Forelimb muscle (tissue), 1 donor: Measurements from ENCODE around the gene SLC12A5. TPM values are rescaled to one million over a fixed set of nuclear protein-coding genes. Genes with fewer than 3 reads are reported as not detected.

ENCODE experiments used
- DNase-seq: peaks from one replicate; pipeline ENCODE4 v3.0.0-alpha.2; 2013; ENCODE audit warnings: low read depth
- polyA plus RNA-seq: library from polyadenylated mRNA; unstranded; fragments of 120-200 nt; gene quantifications from one replicate; pipeline ENCODE4 v1.2.1, GENCODE V29; 2013; ENCODE audit not compliant: insufficient read length

Gene SLC12A5
- polyA plus RNA-seq, 1 donor: 0.52 TPM

GRCh38 chr20:46006022-46006705 lies 22.9 kb upstream of the SLC12A5 start:
- no peak for DNase-seq

- DNase-seq: no peak
Measured at GRCh38 chr20:46006964-46007363, 22.1 kb upstream of the SLC12A5 start.

GRCh38 chr20:46007671-46008070 lies 21.3 kb upstream of the SLC12A5 start:
- DNase-seq: no peak

GRCh38 chr20:46009816-46010215 lies 19.2 kb upstream of the SLC12A5 start:
- DNase-seq: no peak

- DNase-seq: no peak
Measured at GRCh38 chr20:46010491-46011391, 18.3 kb upstream of the SLC12A5 start.

- DNase-seq: no peak
Measured at GRCh38 chr20:46011631-46012482, 17.2 kb upstream of the SLC12A5 start.

GRCh38 chr20:46012921-46013320 lies 16.1 kb upstream of the SLC12A5 start:
- no peak for DNase-seq

GRCh38 chr20:46013322-46013828 lies 15.6 kb upstream of the SLC12A5 start:
- no peak for DNase-seq

- no peak for DNase-seq
Measured at GRCh38 chr20:46013829-46014516, 15.0 kb upstream of the SLC12A5 start.

- DNase-seq: no peak
Measured at GRCh38 chr20:46014517-46015396, 14.3 kb upstream of the SLC12A5 start.

GRCh38 chr20:46017272-46017671 lies 11.7 kb upstream of the SLC12A5 start:
- no peak for DNase-seq

GRCh38 chr20:46018112-46018511 lies 10.9 kb upstream of the SLC12A5 start:
- DNase-seq: no peak

- no peak for DNase-seq
Measured at GRCh38 chr20:46018611-46019010, 10.4 kb upstream of the SLC12A5 start.

- no peak for DNase-seq
Measured at GRCh38 chr20:46020555-46020954, 8.5 kb upstream of the SLC12A5 start.

GRCh38 chr20:46021361-46022359 lies 7.4 kb upstream of the SLC12A5 start:
- no peak for DNase-seq

GRCh38 chr20:46022411-46023147 lies 6.4 kb upstream of the SLC12A5 start:
- no peak for DNase-seq

- no peak for DNase-seq
Measured at GRCh38 chr20:46023148-46023484, 5.9 kb upstream of the SLC12A5 start.

- no peak for DNase-seq
Measured at GRCh38 chr20:46023999-46024398, 5.0 kb upstream of the SLC12A5 start.
